Immature natural killer cell (primary cell): ENCODE results near the gene OTOF. TPM values are rescaled to one million over a fixed set of nuclear protein-coding genes. Genes with fewer than 3 reads are reported as not detected.
"Not testable (repeated sequence)": the region's sequence is repeated elsewhere in the genome, so short reads cannot be mapped to it uniquely, and the experiment has no call there.

Experiments used
- DNase-seq, 3 donors: peaks; one replicate each; pipeline ENCODE4 v3.0.0; 2022; ENCODE audit warnings: mixed read lengths in 1 of 3
- H3K27ac Mint-ChIP-seq, 6 donors: one replicate each; pipeline ENCODE4 v1.8.0; 2020; ENCODE audit warnings: mixed read lengths in 6 of 6, mild to moderate bottlenecking in 5 of 6, inconsistent platforms in 4 of 6, moderate library complexity in 3 of 6
- H3K27me3 Mint-ChIP-seq, 3 donors: one replicate each; pipeline ENCODE4 v1.8.0; 2020 to 2021; ENCODE audit warnings: low read depth in 3 of 3, mild to moderate bottlenecking in 3 of 3, mixed read lengths in 3 of 3, moderate library complexity in 3 of 3, inconsistent platforms in 1 of 3
- H3K36me3 Mint-ChIP-seq, 3 donors: one replicate each; pipeline ENCODE4 v1.8.0; 2020; ENCODE audit warnings: mixed read lengths in 3 of 3, inconsistent platforms in 2 of 3, mild to moderate bottlenecking in 2 of 3
- H3K4me1 Mint-ChIP-seq, 2 donors: one replicate each; pipeline ENCODE4 v1.8.0; 2020; ENCODE audit warnings: inconsistent platforms in 2 of 2, mild to moderate bottlenecking in 2 of 2, mixed read lengths in 2 of 2, moderate library complexity in 1 of 2
- H3K4me3 Mint-ChIP-seq, 5 donors: one replicate each; pipeline ENCODE4 v1.8.0; 2020; ENCODE audit warnings: mild to moderate bottlenecking in 5 of 5, mixed read lengths in 5 of 5, inconsistent platforms in 3 of 5, moderate library complexity in 3 of 5
- H3K9me3 Mint-ChIP-seq, 6 donors: one replicate each; pipeline ENCODE4 v1.8.0; 2020; ENCODE audit warnings: mild to moderate bottlenecking in 6 of 6, mixed read lengths in 6 of 6, inconsistent platforms in 4 of 6, moderate library complexity in 3 of 6
- polyA plus RNA-seq, 3 donors: library from polyadenylated mRNA; unstranded; fragments of 300-500 nt; fragmentation: Illumina TruSeq; gene quantifications; one replicate each; pipeline ENCODE4 v1.2.3, GENCODE V29; 2021

The OTOF gene
- polyA plus RNA-seq, 3 donors from 2014 or later, result 0.34 to 1.3 TPM; not detected in 1

- Mint-ChIP-seq H3K36me3 (no peaks in the 10 kb centered on the region), H3K4me3 (no peak overlapping the region), H3K27me3 (peaks cover 0 to 2% (median 0%) of the 10 kb centered on the region in 3 donors), H3K27ac (no peak overlapping the region), H3K9me3 (peaks cover 0 to 16% (median 1%) of the 10 kb centered on the region in 6 donors), H3K4me1 (peaks cover 5% of the 10 kb centered on the region in 2 donors)
- no peak for DNase-seq
Observed at GRCh38 chr2:26472821-26473655, 4.9 kb downstream of the OTOF start.

GRCh38 chr2:26471766-26472706, 5.9 kb downstream of the OTOF start:
- Mint-ChIP-seq H3K36me3 (no peaks in the 10 kb centered on the region), H3K4me3 (no peak overlapping the region), H3K27ac (no peak overlapping the region), H3K27me3 (peaks cover 0 to 1% (median 0%) of the 10 kb centered on the region in 3 donors), H3K9me3 (peaks cover 0 to 16% (median 1%) of the 10 kb centered on the region in 6 donors), H3K4me1 (no peaks in the 10 kb centered on the region)
- no peak for DNase-seq

- Mint-ChIP-seq H3K27me3 (no peaks in the 10 kb centered on the region), H3K27ac (no peak overlapping the region), H3K9me3 (peaks cover 0 to 16% (median 1%) of the 10 kb centered on the region in 6 donors), H3K36me3 (no peaks in the 10 kb centered on the region), H3K4me1 (no peaks in the 10 kb centered on the region), H3K4me3 (no peak overlapping the region)
- DNase-seq, result no peak
Observed at GRCh38 chr2:26471289-26471688, 6.6 kb downstream of the OTOF start.

- H3K27me3 Mint-ChIP-seq, result no peaks in the 10 kb centered on the region
- H3K27ac Mint-ChIP-seq, result no peak overlapping the region
- H3K36me3 Mint-ChIP-seq, result no peaks in the 10 kb centered on the region
- DNase-seq, result no peak
- H3K9me3 Mint-ChIP-seq, result peaks cover 0 to 16% (median 1%) of the 10 kb centered on the region in 6 donors
- no peaks in the 10 kb centered on the region for H3K4me1 Mint-ChIP-seq
- no peak overlapping the region for H3K4me3 Mint-ChIP-seq
Observed at GRCh38 chr2:26470601-26471260, 7.2 kb downstream of the OTOF start.

GRCh38 chr2:26469955-26470354, 8.0 kb downstream of the OTOF start:
- Mint-ChIP-seq H3K4me3 (no peak overlapping the region), H3K36me3 (no peaks in the 10 kb centered on the region), H3K27me3 (no peaks in the 10 kb centered on the region), H3K9me3 (peaks cover 0 to 16% (median 1%) of the 10 kb centered on the region in 6 donors), H3K27ac (no peak overlapping the region), H3K4me1 (no peaks in the 10 kb centered on the region)
- no peak for DNase-seq

- Mint-ChIP-seq H3K4me3 (no peak overlapping the region), H3K27ac (no peak overlapping the region), H3K4me1 (no peaks in the 10 kb centered on the region), H3K27me3 (no peaks in the 10 kb centered on the region), H3K36me3 (no peaks in the 10 kb centered on the region), H3K9me3 (peaks cover 0 to 16% (median 1%) of the 10 kb centered on the region in 6 donors)
- peak; percentile 6 to 17 (median 9) for DNase-seq
Observed at GRCh38 chr2:26469092-26469710, 8.7 kb downstream of the OTOF start.

- H3K4me3 Mint-ChIP-seq, H3K27ac Mint-ChIP-seq, DNase-seq, H3K36me3 Mint-ChIP-seq, H3K4me1 Mint-ChIP-seq, H3K27me3 Mint-ChIP-seq: not testable (repeated sequence)
- peaks cover 0 to 16% (median 1%) of the 10 kb centered on the region in 6 donors for H3K9me3 Mint-ChIP-seq
Observed at GRCh38 chr2:26468544-26468943, 9.4 kb downstream of the OTOF start.

GRCh38 chr2:26466662-26467310, 11.1 kb downstream of the OTOF start:
- H3K4me1 Mint-ChIP-seq, result no peaks in the 10 kb centered on the region
- no peak for DNase-seq
- no peaks in the 10 kb centered on the region for H3K27me3 Mint-ChIP-seq
- no peak overlapping the region for H3K27ac Mint-ChIP-seq
- H3K9me3 Mint-ChIP-seq, result peaks cover 0 to 16% (median 1%) of the 10 kb centered on the region in 6 donors
- no peaks in the 10 kb centered on the region for H3K36me3 Mint-ChIP-seq
- no peak overlapping the region for H3K4me3 Mint-ChIP-seq

- H3K27me3 Mint-ChIP-seq, result no peaks in the 10 kb centered on the region
- H3K9me3 Mint-ChIP-seq, result peaks cover 0 to 16% (median 1%) of the 10 kb centered on the region in 6 donors
- no peaks in the 10 kb centered on the region for H3K4me1 Mint-ChIP-seq
- no peak overlapping the region for H3K4me3 Mint-ChIP-seq
- no peak overlapping the region for H3K27ac Mint-ChIP-seq
- no peak for DNase-seq
- no peaks in the 10 kb centered on the region for H3K36me3 Mint-ChIP-seq
Observed at GRCh38 chr2:26465981-26466471, 11.9 kb downstream of the OTOF start.

GRCh38 chr2:26465266-26465925, 12.5 kb downstream of the OTOF start:
- no peaks in the 10 kb centered on the region for H3K36me3 Mint-ChIP-seq
- H3K27ac Mint-ChIP-seq, result no peak overlapping the region
- no peak overlapping the region for H3K4me3 Mint-ChIP-seq
- no peak for DNase-seq
- H3K9me3 Mint-ChIP-seq, result peaks cover 0 to 16% (median 1%) of the 10 kb centered on the region in 6 donors
- H3K27me3 Mint-ChIP-seq, result no peaks in the 10 kb centered on the region
- no peaks in the 10 kb centered on the region for H3K4me1 Mint-ChIP-seq

- Mint-ChIP-seq H3K27me3 (peaks cover 0 to under 1% (median 0%) of the 10 kb centered on the region in 3 donors), H3K4me1 (no peaks in the 10 kb centered on the region), H3K9me3 (peaks cover 0 to 10% (median 1%) of the 10 kb centered on the region in 6 donors), H3K36me3 (no peaks in the 10 kb centered on the region), H3K4me3 (no peak overlapping the region), H3K27ac (no peak overlapping the region)
- DNase-seq, result no peak
Observed at GRCh38 chr2:26464390-26465265, 13.3 kb downstream of the OTOF start.
